Stimulated activated effector memory CD8-positive, alpha-beta T cell treated with anti-CD3 and anti-CD28 coated beads, Interleukin-12 subunit alpha, Interleukin-12 subunit beta, amount 100 ng/mL, for 72 hours (primary cell): ENCODE results near the gene KDSR.
A peak's percentile ranks its signal among the peaks of the same experiment; 100 is the strongest.

Experiments
- ATAC-seq: fragments of 150-1000 bp; cut with Tn5 transposase; 2 replicates; pipeline ENCODE4 v1.10.0; 2021
- DNase-seq, 2 donors: peaks; one replicate each; pipeline ENCODE4 v3.0.0; 2021 to 2022; ENCODE audit warnings: low spot score in 2 of 2
- H3K27ac Mint-ChIP-seq: one replicate; pipeline ENCODE4 v1.8.0; 2022; ENCODE audit warnings: mild to moderate bottlenecking, mixed read lengths
- H3K36me3 Mint-ChIP-seq: one replicate; pipeline ENCODE4 v1.8.0; 2022; ENCODE audit warnings: mild to moderate bottlenecking, mixed read lengths
- H3K4me1 Mint-ChIP-seq: one replicate; pipeline ENCODE4 v1.8.0; 2022; ENCODE audit warnings: mixed read lengths
- H3K4me3 Mint-ChIP-seq: one replicate; pipeline ENCODE4 v1.8.0; 2022; ENCODE audit warnings: mild to moderate bottlenecking, mixed read lengths
- H3K9me3 Mint-ChIP-seq: one replicate; pipeline ENCODE4 v1.8.0; 2022; ENCODE audit warnings: mixed read lengths

KDSR gene

DNA sequence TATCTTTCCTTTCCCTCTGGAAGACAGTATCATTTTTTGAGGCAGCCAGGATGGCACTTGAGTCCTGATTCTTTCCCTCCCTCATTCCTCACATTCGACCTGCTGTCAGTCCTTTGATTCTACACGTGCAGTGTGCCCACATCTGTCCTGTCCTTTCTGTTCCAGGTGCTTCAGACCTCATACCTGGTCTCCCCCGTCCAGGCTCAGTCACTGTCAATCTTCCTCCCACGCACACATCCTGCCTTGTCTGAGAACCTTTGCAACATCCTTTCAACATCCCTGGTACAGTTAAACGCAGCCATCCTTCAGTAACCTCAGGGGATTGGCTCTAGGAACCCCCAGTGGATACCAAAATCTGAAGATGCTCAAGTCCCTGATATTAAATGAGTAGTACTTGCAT is 57.6 kb downstream of the KDSR start:
- Mint-ChIP-seq H3K27ac (peak overlapping the region; percentile 11), H3K4me3 (peak overlapping the region; percentile 23), H3K36me3 (no peaks in the 10 kb centered on the region), H3K4me1 (peaks cover 93% of the 10 kb centered on the region), H3K9me3 (no peaks in the 10 kb centered on the region)
- DNase-seq (no peak), ATAC-seq (peak; percentile 63)

DNA sequence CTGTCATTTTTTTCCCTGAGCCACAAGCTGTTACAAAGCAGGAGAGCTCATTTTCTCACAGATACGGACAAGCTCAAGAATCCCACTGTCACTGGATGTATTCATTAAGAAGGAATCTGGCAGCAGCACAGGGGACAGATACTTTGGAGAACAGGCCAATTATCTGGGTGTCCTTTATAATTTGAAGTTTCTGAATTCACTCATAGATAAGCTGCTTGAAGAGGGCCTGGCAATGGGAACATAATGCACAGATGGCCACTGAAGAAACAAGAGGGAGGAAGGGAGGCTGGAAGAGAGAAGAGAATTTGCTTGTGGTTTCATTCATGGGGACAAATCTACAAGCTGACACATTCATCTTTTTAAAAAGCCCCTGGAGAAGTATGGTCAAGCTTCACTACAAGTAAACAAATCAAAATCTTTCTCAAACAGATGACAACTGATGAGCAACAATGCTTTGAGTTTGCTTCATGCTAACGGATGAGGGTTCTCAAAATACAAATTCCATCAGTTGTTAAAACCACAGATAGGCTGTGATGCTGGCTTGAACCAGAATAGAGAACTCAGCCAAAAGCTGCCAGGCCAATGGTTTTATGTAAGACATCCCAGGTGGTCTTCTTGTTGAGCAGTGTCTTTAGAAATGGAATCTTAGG is 59.3 kb downstream of the KDSR start:
- H3K9me3 Mint-ChIP-seq = no peaks in the 10 kb centered on the region
- no peaks in the 10 kb centered on the region for H3K36me3 Mint-ChIP-seq
- peaks cover 89% of the 10 kb centered on the region for H3K4me1 Mint-ChIP-seq
- DNase-seq = peak in 1 of 2 donors; percentile 28
- no peak for ATAC-seq
- H3K27ac Mint-ChIP-seq = no peak overlapping the region
- H3K4me3 Mint-ChIP-seq = no peak overlapping the region

DNA sequence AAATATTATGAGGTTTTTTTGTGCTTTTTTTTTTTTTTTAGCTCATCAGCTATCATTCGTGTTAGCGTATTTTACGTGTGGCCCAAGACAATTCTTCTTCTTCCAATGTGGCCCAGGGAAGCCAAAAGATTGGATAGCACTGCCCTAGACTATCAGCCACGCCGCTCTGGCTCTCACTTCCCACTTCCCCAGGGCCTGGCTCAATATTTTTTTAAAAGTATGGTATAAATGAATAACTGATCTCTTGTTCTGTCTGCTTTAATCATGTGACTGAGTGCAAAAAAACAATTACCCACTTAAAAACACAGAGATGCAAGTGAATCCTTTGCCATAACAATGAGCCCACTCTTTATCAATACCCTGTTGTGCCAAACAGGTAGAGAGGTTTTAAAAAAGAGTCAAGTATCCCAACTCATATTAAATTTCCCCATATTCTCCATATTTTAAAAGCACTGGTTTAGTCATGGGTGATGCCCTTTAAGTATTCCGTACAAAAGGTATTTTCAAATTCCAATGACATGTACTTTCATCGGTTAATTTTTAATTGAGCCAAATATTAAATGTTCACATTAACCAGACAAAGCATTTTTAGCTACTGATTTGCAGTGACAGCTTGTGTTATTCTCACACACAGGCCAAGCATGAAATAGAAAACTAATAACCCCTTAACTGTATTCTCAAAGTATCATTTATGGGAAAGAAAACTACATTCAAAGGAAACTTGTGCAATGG is 60.0 kb downstream of the KDSR start:
- no peak for ATAC-seq
- DNase-seq = no peak
- H3K36me3 Mint-ChIP-seq = no peaks in the 10 kb centered on the region
- H3K27ac Mint-ChIP-seq = peak overlapping the region; percentile 65
- H3K4me1 Mint-ChIP-seq = peaks cover 89% of the 10 kb centered on the region
- H3K4me3 Mint-ChIP-seq = peak overlapping the region; percentile 24
- H3K9me3 Mint-ChIP-seq = no peaks in the 10 kb centered on the region

DNA sequence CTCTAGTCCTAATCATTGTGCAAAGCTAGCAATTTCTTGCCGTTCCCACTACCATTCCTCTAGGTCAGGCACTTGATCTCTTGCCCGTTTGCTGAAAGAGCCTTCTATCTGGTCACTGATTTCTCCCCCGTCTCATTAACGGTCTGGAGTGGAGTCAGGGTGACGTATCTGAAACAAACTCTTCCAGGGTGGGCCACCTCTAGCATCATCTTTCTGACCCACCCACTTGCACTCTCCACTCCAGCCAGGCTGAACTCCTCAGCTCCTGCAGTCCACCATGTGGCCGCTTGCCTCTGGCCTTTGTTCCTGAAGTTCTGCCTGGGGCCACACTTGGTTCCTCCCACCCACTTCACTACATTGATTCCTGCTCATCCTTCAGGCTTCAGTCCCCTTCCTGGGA is 60.8 kb downstream of the KDSR start:
- Mint-ChIP-seq H3K27ac (peak overlapping the region; percentile 65), H3K4me3 (peak overlapping the region; percentile 24), H3K4me1 (peaks cover 89% of the 10 kb centered on the region), H3K9me3 (no peaks in the 10 kb centered on the region), H3K36me3 (no peaks in the 10 kb centered on the region)
- DNase-seq = peak in 1 of 2 donors; percentile 46
- no peak for ATAC-seq

DNA sequence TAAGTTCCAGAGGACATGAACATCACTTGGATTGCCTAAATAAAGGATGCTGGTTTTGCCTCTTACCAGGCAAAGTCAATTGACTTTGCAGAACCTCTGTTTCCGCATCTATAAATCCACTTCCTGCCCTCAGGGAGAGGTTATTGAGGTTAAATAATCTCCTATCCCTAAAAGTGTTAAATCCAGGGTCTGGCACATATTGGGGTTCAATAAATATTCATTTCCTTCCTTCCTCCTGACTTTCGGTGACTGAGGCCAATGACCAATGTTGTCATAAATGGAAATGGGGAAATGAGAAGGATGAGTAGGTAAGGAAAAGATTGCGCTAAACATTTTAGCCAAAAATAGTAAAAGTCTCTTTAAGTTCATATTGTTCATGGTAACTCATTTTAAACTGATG is 63.5 kb downstream of the KDSR start:
- Mint-ChIP-seq H3K4me1 (peaks cover 91% of the 10 kb centered on the region), H3K27ac (peak overlapping the region; percentile 44), H3K9me3 (no peaks in the 10 kb centered on the region), H3K36me3 (no peaks in the 10 kb centered on the region), H3K4me3 (peak overlapping the region; percentile 75)
- ATAC-seq = no peak
- DNase-seq = no peak

DNA sequence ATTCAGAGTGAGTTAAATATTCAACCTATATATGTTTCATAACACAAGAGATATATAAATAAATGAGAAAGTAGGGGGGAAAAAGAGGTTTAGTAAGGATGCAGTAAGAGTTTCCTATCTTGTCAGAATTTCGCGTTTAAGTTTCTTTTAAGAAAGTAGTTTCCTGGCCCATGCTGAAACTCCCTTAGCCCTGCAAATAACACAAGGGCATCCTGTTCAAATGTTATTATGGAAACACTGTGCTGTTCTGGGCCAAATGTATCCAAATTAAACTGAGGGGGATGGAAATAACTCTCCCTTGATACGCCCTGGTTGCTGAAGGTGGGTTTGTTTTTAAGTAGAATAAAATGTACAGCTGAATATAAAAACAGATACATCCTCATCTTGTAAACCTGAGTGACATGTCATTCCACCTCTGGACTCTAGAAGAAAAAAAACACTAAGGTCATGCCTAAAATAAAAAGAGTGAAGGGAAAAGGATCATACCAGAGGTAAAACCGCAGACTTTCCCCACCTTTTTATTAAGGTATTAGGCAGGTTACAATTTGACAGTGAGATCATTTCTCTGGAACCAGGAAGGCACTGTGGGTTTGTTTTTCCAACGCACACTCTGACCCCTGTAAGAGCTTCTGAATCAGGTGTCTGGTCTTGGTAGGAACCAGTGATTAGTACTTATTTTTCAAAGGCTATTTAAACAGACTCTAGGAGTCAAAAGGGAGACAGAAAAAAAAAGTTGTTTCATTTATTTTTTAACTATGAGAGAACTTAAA is 64.2 kb downstream of the KDSR start:
- DNase-seq (peak in 1 of 2 donors; percentile 45), ATAC-seq (no peak)
- H3K27ac Mint-ChIP-seq = peak overlapping the region; percentile 93
- peak overlapping the region; percentile 75 for H3K4me3 Mint-ChIP-seq
- H3K4me1 Mint-ChIP-seq = peaks cover 91% of the 10 kb centered on the region
- no peaks in the 10 kb centered on the region for H3K9me3 Mint-ChIP-seq
- H3K36me3 Mint-ChIP-seq = no peaks in the 10 kb centered on the region

DNA sequence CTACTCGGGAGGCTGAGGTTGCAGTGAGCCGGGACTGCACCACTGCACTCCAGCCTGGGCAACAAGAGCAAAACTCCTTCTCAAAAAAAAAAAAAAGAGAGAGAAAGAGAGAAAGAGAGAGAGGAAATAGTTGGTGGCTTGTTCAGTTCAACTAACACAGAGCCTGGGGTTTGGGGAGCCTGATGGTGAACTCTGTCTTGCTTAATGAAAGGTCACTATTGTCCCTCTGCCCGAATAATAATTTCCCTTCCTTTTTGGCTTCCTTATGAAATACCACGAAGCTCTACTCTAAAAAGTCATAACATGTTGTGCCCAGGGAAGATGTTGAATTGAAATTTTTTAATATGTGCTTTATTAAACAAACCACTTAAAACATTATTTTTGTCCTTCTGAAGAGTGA is 64.8 kb downstream of the KDSR start:
- DNase-seq (peak in 1 of 2 donors; percentile 42), ATAC-seq (no peak)
- H3K27ac Mint-ChIP-seq = peak overlapping the region; percentile 93
- H3K36me3 Mint-ChIP-seq = no peaks in the 10 kb centered on the region
- no peaks in the 10 kb centered on the region for H3K9me3 Mint-ChIP-seq
- H3K4me1 Mint-ChIP-seq = peaks cover 92% of the 10 kb centered on the region
- peak overlapping the region; percentile 75 for H3K4me3 Mint-ChIP-seq

DNA sequence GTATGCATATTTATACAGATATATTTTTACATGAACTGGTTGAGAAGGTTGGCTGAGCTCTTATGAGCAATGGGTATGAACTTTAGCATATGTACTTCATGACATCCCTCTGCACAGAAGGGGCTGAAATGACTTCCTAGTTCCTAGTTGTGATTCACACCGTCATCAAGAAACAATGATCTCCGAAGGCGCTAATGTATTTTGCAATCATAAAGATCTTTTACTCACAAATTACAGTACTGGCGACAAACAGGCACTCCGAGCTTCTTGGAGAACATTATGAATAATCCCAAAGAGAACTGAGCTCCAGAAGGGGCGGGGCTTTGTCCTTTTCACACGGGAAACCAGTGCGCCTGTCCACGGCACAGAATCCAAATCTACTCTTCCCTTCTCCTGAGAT is 65.6 kb downstream of the KDSR start:
- H3K27ac Mint-ChIP-seq = peak overlapping the region; percentile 93
- no peaks in the 10 kb centered on the region for H3K36me3 Mint-ChIP-seq
- peak; percentile 86 for ATAC-seq
- DNase-seq = peak in 1 of 2 donors; percentile 70
- H3K9me3 Mint-ChIP-seq = no peaks in the 10 kb centered on the region
- H3K4me3 Mint-ChIP-seq = peak overlapping the region; percentile 75
- peaks cover 86% of the 10 kb centered on the region for H3K4me1 Mint-ChIP-seq

DNA sequence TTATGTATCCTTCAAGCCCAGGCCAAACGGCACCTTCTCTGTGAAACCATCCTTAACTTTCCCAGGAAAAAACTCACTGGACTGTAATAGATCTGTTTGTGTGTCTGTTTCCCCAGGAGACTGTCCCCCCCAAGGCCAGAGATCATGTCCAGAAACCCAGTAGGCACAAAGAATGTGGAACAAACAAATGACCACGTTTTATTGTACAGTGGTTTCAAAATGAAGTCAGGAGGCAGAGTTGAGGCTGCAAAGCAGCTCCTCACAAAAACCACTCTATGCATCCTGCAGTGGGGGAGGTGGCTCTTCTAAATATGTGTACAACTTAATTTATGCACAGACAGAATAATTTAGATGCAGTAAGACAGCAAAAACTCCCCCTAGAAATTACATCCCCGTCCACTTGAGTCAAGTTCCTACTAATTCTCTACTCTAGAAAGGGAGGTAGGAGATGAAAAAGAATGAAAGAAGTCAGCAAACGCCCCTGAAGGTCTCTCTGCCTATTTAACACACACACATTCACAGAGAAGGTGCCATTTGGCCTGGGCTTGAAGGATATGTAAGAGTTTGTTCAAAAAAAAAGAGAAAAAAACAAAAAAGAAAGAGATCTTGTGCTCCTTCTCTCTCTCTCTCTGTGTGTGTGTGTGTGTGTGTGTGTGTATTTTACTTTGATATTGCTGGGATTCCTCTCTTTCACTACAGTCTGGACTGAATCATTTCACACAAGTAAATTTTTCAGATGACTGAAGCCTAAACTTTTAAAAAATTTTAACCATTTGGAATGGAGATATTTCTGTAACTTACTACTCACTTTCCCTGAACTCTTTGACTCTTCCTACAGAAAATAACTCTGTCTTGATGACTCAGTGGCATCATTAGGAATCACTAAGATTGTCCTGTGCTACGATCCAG is 66.9 kb downstream of the KDSR start:
- no peak for DNase-seq
- H3K9me3 Mint-ChIP-seq = no peaks in the 10 kb centered on the region
- peak overlapping the region; percentile 75 for H3K4me3 Mint-ChIP-seq
- no peaks in the 10 kb centered on the region for H3K36me3 Mint-ChIP-seq
- peak; percentile 86 for ATAC-seq
- peaks cover 86% of the 10 kb centered on the region for H3K4me1 Mint-ChIP-seq
- H3K27ac Mint-ChIP-seq = peak overlapping the region; percentile 93

DNA sequence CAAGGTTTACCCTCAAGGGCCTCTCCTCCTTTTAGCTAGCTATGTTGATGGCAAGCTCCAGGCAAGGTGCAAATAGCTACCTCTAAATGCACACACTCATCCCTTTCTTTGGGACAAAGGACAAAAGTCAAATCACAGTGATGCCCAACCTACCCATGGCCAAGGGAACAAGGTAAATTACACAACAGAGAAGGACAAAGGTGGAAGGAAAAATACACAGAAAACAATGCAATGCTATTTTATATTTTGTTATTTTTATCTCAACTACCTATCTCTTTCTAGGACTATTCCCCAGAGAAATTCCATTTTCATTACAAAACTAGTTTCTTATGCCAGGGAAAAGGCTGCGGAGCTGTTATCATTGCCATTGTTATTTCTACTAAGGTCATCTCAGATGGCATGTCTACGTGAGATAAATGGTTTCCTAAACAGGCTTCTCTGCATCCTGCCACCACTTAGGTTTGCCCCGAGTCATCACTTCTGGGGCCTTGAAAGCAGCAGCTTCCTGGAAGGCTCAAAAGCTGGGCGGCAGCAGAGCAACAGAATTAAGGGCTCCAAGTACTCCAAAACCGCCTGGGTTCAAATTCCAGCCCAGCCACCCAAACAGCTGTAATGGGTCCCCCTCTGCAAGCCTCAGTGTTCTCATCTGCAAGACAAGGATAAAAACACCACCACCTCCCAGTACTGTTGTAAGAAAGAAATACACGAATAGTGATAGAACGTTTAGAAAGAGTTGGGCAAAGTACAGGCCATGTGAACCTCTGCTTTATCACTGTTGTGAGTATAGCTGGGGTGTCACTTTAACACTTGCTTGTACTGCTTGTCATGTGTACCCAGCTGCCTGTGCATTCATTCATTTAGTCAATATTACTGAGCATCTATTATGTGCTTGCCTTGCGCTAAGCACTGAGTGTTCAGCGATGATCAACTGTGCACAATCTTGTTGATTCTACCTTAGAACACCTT is 68.3 kb downstream of the KDSR start:
- ATAC-seq (no peak), DNase-seq (no peak)
- no peaks in the 10 kb centered on the region for H3K36me3 Mint-ChIP-seq
- H3K4me1 Mint-ChIP-seq = peaks cover 74% of the 10 kb centered on the region
- H3K27ac Mint-ChIP-seq = peak overlapping the region; percentile 93
- H3K9me3 Mint-ChIP-seq = no peaks in the 10 kb centered on the region
- H3K4me3 Mint-ChIP-seq = peak overlapping the region; percentile 75

DNA sequence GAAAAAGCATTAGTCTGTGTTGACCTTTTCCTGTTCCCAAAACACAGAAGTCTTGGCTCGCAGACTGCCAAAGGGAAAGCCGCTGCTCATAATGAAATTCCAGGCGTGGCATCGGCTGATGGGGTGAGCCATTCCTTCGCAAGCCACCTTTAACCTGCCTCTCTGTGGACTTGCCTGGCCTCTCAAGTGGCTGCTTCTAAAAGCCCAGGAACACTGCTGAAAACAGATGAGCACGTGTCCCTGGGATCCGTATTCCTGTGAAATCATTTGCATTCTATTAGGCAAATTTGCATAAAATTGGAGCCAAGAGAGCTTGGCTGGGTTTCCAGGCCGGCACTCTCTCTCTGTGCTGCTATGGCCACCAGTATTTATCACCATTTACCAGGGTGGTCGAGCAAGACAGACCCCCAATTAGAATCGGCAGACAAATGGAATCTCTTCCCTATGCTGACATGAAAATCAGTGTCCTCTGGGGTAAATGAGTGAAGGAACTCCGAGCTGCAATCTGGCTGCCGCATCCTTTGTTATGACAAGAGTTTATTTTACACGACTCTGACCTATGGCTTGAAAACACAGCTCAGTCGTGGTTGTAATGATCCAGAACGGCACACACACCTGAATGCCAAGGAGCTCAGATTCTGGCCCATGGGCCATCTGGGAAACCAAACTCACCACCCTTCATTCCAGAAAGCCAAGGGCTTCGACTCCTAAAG is 69.2 kb downstream of the KDSR start:
- H3K36me3 Mint-ChIP-seq = no peaks in the 10 kb centered on the region
- peaks cover 67% of the 10 kb centered on the region for H3K4me1 Mint-ChIP-seq
- H3K27ac Mint-ChIP-seq = peak overlapping the region; percentile 93
- no peaks in the 10 kb centered on the region for H3K9me3 Mint-ChIP-seq
- DNase-seq = no peak
- peak overlapping the region; percentile 75 for H3K4me3 Mint-ChIP-seq
- no peak for ATAC-seq

DNA sequence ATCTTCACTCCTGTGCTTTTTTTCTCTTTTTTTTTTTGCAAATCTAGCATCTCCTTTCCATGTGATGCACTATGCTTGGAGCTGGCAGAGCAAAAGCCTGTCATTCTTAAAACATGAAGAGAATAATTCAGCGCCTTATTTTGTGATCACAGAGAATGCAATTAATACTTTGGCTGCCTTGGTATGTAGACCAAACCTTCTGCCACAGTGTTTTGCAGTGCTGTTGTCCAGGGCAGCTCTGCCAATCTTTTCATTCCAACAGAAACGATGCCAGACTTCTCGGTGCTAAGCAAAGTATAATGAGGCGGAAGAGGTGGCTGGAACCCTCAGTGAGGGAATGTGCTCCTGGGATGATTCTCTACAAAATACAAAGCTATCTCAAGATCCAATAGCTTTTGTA is 73.1 kb downstream of the KDSR start:
- no peaks in the 10 kb centered on the region for H3K36me3 Mint-ChIP-seq
- peaks cover 28% of the 10 kb centered on the region for H3K4me1 Mint-ChIP-seq
- no peaks in the 10 kb centered on the region for H3K9me3 Mint-ChIP-seq
- no peak overlapping the region for H3K4me3 Mint-ChIP-seq
- H3K27ac Mint-ChIP-seq = peak overlapping the region; percentile 82
- no peak for ATAC-seq
- DNase-seq = no peak

DNA sequence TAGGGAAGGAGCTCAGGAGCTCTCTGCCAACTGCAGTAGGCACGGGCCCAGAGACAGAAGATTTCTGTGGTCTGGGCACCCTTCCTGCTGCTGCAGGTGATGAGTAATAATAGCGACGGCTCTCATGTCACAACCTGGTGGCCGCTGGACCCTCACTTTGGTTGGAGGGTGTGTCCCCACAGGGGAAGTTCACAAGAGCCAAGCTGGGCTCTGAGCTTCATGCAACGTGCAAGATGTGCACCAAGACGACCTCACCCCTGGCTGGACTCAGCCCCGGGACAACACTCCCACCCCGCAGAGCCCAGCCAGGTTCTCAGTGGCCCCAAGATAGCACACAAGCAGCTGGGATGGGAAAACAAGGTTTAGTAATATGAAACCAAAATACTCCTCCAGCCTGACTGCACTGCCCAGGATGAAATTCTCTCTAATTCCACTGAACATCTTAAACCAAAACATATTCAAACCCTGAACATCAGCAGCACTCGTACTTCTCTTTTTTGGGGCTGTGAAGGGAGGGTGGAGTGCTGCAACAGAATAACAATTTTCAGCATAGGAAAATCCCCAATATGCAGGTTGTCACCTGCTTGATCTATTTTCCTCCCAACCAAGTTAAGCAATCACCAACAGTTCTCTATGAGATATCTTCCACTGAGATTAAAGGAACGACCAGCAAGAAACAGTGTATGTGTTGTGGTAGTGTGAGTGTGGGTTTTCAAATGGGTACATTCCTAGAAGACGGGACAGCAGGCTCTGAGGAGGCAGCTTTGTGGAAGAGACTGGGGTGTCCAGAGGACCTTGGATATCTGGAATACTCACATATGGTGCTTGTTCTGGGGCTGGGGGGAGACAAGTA is 73.9 kb downstream of the KDSR start:
- ATAC-seq (peak; percentile 89), DNase-seq (peak in 1 of 2 donors; percentile 65)
- H3K4me1 Mint-ChIP-seq = peaks cover 19% of the 10 kb centered on the region
- no peak overlapping the region for H3K4me3 Mint-ChIP-seq
- H3K36me3 Mint-ChIP-seq = no peaks in the 10 kb centered on the region
- no peaks in the 10 kb centered on the region for H3K9me3 Mint-ChIP-seq
- peak overlapping the region; percentile 82 for H3K27ac Mint-ChIP-seq
